Measurements from ENCODE around the gene RNF220. TPM values are rescaled to one million over a fixed set of nuclear protein-coding genes. Genes with fewer than 3 reads are reported as not detected.

Gene RNF220
- total RNA-seq, 4 donors from 2014 or later = 53.5 to 112 (median 61.9) TPM

- no peak for TF ChIP-seq CTCF (IDR thresholded peaks at IDR 0.05; ENCODE audit: low read depth)
Observed at GRCh38 chr1:44532567-44532944, 127.5 kb downstream of the RNF220 start.

- no peak for TF ChIP-seq CTCF (IDR thresholded peaks at IDR 0.05; ENCODE audit: low read depth)
Observed at GRCh38 chr1:44534771-44535170, 129.7 kb downstream of the RNF220 start.

GRCh38 chr1:44536357-44537209 is 131.5 kb downstream of the RNF220 start:
- no peak for TF ChIP-seq CTCF (IDR thresholded peaks at IDR 0.05; ENCODE audit: low read depth)

- TF ChIP-seq CTCF (IDR thresholded peaks at IDR 0.05; ENCODE audit: low read depth) = no peak
Observed at GRCh38 chr1:44537538-44537937, 132.5 kb downstream of the RNF220 start.

GRCh38 chr1:44537956-44538355 is 132.9 kb downstream of the RNF220 start:
- no peak for TF ChIP-seq CTCF (IDR thresholded peaks at IDR 0.05; ENCODE audit: low read depth)

GRCh38 chr1:44539991-44540730 is 135.1 kb downstream of the RNF220 start:
- no peak for TF ChIP-seq CTCF (IDR thresholded peaks at IDR 0.05; ENCODE audit: low read depth)

- no peak for TF ChIP-seq CTCF (IDR thresholded peaks at IDR 0.05; ENCODE audit: low read depth)
Observed at GRCh38 chr1:44542420-44543063, 137.5 kb downstream of the RNF220 start.
